HG02571 (cell line): ENCODE data around the gene LRRC71.

Source experiments
- ATAC-seq: cut with Tn5 transposase; IDR thresholded peaks from one replicate; pipeline ENCODE4 v1.9.1; 2021; ENCODE audit warnings: mild to moderate bottlenecking, moderate library complexity; ENCODE audit not compliant: unreplicated experiment

LRRC71 gene

DNA sequence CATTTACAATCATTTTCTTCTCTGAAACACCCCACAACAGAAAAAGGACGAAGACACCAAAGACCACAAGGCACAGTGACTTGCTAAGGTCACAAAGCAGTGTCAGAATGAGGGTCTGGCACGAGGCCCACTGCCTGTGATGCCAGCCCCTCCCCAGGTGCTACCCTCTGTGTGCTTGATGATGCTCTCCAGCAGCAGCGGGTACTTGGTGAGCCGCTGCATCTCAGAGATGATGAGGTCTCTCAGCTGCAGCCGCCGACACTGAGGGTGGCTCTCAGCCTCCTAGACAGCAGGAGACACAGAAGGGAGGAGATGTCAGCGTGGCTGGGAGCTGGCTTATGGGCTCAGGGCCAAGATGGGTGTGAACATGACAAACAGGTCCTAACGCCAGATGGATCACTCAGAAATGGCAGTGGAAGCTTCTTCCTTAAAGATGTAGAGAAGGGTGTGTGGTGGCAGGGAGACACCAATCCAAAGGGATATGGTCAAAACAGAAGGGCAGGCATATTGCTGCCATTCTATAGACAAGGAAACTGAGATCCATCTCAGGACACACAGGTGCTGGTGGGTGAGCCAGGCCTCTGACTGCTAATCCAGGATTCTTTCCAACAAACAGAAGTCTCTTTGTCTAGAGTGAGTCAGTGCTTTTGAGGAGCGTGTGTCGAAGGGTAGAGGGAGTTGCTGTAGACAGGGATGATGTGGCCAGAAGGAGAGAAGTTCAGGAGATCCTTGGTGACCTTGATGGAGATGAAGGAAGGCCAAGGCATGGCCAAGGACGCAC is 25.6 kb downstream of the LRRC71 start:
- no peak for ATAC-seq

GRCh38 chr1:156947127-156947526 is 26.7 kb downstream of the LRRC71 start:
- no peak for ATAC-seq

- no peak for ATAC-seq
Observed at GRCh38 chr1:156947818-156948525, 27.5 kb downstream of the LRRC71 start.

- no peak for ATAC-seq
Observed at GRCh38 chr1:156948708-156949107, 28.3 kb downstream of the LRRC71 start.

DNA sequence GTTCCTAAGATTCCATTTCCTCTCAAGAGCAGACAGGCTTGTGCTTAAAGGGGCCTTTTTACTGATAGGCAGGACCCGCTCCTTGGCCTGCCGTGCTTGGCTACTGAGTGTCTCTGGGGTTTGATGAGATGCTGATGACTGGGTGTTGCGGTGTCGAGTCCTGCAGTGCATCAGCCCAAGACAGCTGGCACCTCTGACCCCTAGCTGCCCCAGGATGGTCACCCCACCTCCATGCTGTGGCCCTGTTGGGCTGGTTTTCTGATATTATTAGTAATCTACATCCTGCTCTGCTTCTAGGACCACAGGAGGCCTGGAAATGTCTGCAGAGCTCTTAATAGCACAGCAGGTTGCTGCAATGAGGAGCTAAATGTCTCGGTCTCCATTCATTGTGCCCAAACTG is 28.7 kb downstream of the LRRC71 start:
- ATAC-seq = no peak

DNA sequence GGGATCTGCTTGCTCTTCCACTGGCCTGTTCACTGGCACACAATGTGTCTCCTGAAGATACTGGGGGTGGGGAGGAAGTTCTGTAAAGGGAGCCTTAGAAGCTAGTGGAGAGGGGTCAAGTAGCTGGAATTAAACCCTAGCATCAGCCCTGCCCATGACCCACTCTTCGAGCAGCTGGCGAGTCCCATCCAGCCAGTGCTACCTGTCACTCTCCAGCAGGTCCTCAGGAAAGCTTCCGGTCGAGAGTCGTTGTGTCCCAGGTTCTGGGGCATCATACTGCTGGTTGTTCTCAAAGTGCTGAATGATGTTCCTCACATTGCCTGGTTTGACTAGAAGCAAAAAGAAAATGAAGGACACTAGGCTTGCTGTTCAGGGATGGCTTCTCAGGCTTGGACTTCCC is 30.9 kb downstream of the LRRC71 start:
- no peak for ATAC-seq

DNA sequence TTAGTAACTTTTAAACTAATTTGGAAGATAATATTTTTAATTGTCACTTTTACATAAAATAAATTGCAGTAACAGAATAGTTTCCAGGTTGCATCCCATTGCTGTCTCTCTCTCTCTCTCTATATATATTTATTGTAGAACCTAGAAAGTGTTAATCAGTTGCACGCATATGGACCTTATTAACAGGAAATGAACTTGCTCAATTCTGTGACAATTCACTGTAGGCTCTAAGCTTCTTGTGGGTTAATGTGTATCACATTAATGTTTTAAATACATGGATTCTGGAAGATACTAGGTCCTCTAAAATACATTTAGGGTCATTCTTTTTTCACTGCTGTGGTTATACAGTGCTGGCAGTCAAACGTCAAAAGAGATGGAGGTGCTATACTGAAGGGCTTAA is 33.1 kb downstream of the LRRC71 start:
- ATAC-seq = no peak

- no peak for ATAC-seq
Observed at GRCh38 chr1:156956333-156956732, 35.9 kb downstream of the LRRC71 start.

DNA sequence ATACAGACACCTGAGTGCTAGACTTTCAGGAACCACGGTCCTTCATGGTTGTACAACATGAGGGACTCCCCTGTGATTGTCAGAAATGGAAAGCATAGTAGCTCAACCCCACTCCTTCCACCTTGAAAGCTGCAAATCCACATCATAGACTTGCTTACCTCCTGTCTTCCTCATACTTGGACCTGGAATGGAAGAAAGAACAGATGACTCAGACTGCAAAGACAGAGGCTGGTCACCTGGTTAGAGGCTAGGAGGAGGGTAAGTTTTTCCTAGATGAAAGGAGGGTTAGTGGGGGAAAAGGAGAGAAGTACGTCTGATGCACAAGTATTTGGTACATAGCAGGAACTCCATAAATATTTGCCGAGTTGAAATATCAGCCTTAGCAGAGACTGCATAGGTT is 37.2 kb downstream of the LRRC71 start:
- ATAC-seq = no peak

DNA sequence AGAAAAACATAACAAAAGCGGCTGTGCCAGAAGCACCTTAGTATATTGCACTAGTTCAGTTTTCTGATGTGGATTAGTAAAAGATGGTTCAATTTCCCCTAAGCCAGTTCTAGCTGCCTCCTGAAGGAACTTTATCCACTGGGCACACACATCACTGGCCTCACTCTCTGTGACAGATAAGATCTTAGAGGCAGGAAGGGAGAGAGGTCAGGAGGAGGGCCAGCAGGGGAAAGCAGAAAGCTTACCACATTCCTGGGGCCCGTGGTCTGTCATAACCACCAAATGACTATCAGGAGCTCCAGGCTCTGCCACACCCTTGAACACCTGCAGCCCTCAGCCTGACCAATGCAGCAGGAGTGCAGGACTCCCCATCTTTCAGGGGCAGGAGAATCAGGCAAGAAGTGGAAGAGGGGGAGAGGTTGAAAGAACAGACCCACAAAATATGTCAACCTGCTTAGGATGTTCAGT is 37.8 kb downstream of the LRRC71 start:
- no peak for ATAC-seq

DNA sequence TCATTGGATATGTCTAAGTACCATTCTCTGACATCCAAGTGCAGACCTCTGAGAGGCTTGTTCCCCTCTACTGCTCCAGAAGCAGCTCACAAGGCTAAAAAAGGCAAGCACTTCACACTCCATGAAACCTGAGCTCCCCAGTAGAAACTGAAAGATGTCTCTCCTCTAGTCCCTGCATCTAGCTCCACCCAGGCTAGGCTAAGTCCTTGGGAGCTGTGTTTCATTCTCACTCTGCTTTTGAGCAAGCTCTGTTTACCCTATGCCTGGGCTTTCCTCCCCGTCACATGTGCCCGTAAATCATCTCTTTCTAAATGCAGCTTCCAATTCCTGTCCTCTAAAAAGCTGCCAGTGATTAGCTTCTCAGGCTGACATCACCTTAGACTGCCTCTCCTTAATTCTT is 39.0 kb downstream of the LRRC71 start:
- no peak for ATAC-seq

- ATAC-seq = no peak
Observed at GRCh38 chr1:156959925-156960324, 39.5 kb downstream of the LRRC71 start.

DNA sequence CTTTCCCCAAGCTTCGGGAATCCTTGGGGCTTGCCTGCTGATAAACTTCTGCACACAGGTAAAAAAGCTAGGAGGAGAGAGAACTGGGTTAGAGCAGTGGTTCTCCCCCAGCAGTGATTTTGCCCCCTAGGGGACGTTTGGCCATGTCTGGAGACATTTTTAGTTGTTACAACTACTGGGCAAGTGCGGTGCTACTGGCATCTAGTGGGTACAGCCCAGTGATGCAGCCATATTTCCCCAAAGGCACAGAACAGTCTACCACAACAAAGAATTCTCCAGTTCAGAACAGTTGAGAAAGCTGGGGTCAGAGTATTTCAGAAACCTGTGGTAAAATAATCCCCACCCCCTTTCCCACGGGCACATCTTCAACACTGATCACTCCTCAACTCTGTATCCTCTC is 41.3 kb downstream of the LRRC71 start:
- ATAC-seq = no peak

GRCh38 chr1:156963621-156964020 is 43.2 kb downstream of the LRRC71 start:
- no peak for ATAC-seq

DNA sequence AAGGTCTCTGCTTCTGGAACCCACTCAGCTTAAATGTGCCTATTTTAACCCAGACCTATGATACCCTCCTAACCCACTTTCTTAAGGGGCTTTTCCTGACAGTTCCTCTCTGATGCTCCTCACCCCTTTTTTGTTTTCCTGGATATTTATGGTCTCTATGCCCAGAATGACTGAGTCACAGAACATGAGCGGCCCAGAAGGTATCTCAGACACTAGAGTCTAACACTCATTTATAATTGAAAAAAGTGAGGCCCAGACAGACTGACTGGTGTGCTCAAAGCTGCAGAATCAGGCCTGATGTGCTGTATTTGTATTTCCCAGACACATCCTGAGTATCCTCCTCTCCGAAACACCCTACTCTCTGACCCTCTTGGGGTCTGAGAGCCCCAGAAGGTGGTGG is 44.0 kb downstream of the LRRC71 start:
- ATAC-seq = no peak

GRCh38 chr1:156969496-156969895 is 49.1 kb downstream of the LRRC71 start:
- ATAC-seq = no peak

DNA sequence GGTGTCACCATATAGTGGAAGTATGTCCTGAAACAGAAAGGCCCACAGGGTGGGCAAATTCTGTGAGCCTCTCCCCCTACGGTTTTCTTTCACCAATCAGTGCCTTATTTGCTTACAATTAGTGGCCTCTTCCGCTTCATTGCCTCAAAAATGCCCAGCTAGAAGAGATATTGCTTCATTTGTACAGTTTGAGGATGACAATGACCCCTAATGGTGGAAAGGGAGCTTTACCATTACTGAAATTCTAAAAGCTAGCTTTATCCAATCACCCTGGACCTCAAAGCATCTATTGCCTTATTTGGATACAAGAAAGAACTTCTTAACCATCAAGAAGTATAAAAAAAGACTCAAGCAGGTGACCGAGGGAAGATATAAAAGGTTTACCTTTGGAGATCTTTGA is 49.6 kb downstream of the LRRC71 start:
- ATAC-seq = no peak

DNA sequence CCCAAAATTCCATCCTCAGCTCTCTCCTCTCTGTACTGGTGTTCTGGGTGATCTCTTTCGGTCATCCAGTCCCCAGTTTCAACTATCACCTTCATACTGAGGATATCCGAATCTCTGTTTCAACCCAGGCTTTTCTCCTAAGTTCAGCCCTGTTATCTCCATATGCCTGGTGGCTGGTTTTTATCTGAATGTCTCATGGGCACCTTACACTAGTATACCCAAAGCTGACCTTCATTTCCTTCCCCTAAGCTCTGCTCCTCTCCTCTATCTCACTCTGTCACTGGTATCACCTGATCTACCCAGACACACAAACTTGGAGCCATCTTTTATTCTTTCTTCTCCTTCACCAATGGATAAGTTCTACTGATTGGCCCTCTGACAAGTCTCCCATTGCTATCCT is 53.0 kb downstream of the LRRC71 start:
- no peak for ATAC-seq

DNA sequence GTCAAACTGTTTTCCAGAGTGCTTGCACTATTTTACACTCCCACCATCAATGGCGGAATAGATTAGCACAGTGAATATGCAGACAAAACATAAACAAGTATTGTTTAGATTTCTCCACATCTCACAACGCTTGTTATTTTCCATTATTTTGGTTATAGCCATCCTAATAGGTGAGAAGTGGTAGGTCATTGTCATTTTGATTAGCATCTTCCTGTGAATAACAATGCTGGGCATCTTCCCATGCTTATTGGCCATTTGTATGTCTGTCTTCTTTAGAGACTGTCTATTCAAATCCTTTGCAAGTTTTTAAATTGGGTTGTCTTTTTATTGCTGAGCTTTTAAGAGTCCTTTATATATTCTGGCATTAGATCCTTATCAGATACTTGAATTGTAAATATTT is 54.7 kb downstream of the LRRC71 start:
- ATAC-seq = no peak

- ATAC-seq = no peak
Observed at GRCh38 chr1:156980551-156980950, 60.1 kb downstream of the LRRC71 start.
